Trophoblast cell (in vitro differentiated cells and primary cell): Measurements from ENCODE around the gene GPR160. TPM values are rescaled to one million over a fixed set of nuclear protein-coding genes. Genes with fewer than 3 reads are reported as not detected.
A peak's percentile ranks its signal among the peaks of the same experiment; 100 is the strongest.

Experiments used
- DNase-seq, 2 donors: peaks; one replicate each; pipeline ENCODE4 v3.0.0-alpha.2; 2016
- H2AFZ ChIP-seq: 2 replicates; pipeline ENCODE4 v1.6.1; 2013; ENCODE audit warnings: low read length, moderate library complexity, mild to moderate bottlenecking; ENCODE audit not compliant: insufficient read depth, poor library complexity
- H2AK5ac ChIP-seq: 2 replicates; pipeline ENCODE4 v1.6.1; 2013; ENCODE audit warnings: mild to moderate bottlenecking, low read length
- H2BK120ac ChIP-seq: 2 replicates; pipeline ENCODE4 v1.6.1; 2013; ENCODE audit warnings: low read length, mild to moderate bottlenecking, moderate library complexity; ENCODE audit not compliant: insufficient read depth, poor library complexity
- H2BK12ac ChIP-seq: 2 replicates; pipeline ENCODE4 v1.6.1; 2013; ENCODE audit warnings: mild to moderate bottlenecking, low read length, moderate library complexity
- H2BK5ac ChIP-seq: 2 replicates; pipeline ENCODE4 v1.6.1; 2013; ENCODE audit warnings: low read length, low read depth, moderate library complexity, mild to moderate bottlenecking; ENCODE audit not compliant: poor library complexity
- H3K14ac ChIP-seq: 2 replicates; pipeline ENCODE4 v1.6.1; 2013; ENCODE audit warnings: mild to moderate bottlenecking, low read length
- H3K18ac ChIP-seq: 2 replicates; pipeline ENCODE4 v1.6.1; 2013; ENCODE audit warnings: mild to moderate bottlenecking, low read length
- H3K23ac ChIP-seq: 2 replicates; pipeline ENCODE4 v1.6.1; 2013; ENCODE audit warnings: low read length
- H3K27ac ChIP-seq: 2 replicates; pipeline ENCODE4 v1.5.1; 2013; ENCODE audit warnings: low read depth, mild to moderate bottlenecking, inconsistent platforms, low read length, moderate library complexity
- H3K27me3 ChIP-seq: 2 replicates; pipeline ENCODE4 v1.6.1; 2013; ENCODE audit warnings: inconsistent platforms, mild to moderate bottlenecking, low read length, moderate library complexity; ENCODE audit not compliant: insufficient read depth
- H3K36me3 ChIP-seq, 2 experiments: 1 replicate in 1 of 2; 2 replicates in 1 of 2; pipeline ENCODE4 v1.6.1; 2013; ENCODE audit warnings: low read length in 2 of 2, mild to moderate bottlenecking in 2 of 2, moderate library complexity in 1 of 2; ENCODE audit not compliant: insufficient read depth in 2 of 2, control insufficient read depth in 1 of 2
- H3K4ac ChIP-seq: 2 replicates; pipeline ENCODE4 v1.6.1; 2013; ENCODE audit warnings: low read depth, mild to moderate bottlenecking, low read length, moderate library complexity
- H3K4me1 ChIP-seq, 2 experiments: 1 replicate in 1 of 2; 2 replicates in 1 of 2; pipeline ENCODE4 v1.6.1; 2013; ENCODE audit warnings: low read length in 2 of 2, mild to moderate bottlenecking in 2 of 2, moderate library complexity in 1 of 2; ENCODE audit not compliant: insufficient read depth in 2 of 2, control insufficient read depth in 1 of 2
- H3K4me2 ChIP-seq: 2 replicates; pipeline ENCODE4 v1.6.1; 2013; ENCODE audit warnings: inconsistent platforms, mild to moderate bottlenecking, low read length, moderate library complexity
- H3K4me3 ChIP-seq: 2 replicates; pipeline ENCODE4 v1.5.1; 2013; ENCODE audit warnings: mild to moderate bottlenecking, low read depth, low read length, inconsistent platforms
- H3K79me1 ChIP-seq: one replicate; pipeline ENCODE4 v1.6.1; 2013; ENCODE audit warnings: low read length
- H3K79me2 ChIP-seq: 2 replicates; pipeline ENCODE4 v1.6.1; 2013; ENCODE audit warnings: low read length, mild to moderate bottlenecking; ENCODE audit not compliant: control insufficient read depth, insufficient read depth, poor library complexity
- H3K9ac ChIP-seq: 2 replicates; pipeline ENCODE4 v1.6.1; 2013; ENCODE audit warnings: mild to moderate bottlenecking, low read length
- H3K9me3 ChIP-seq: 2 replicates; pipeline ENCODE4 v1.6.1; 2013; ENCODE audit warnings: low read depth, mild to moderate bottlenecking, control low read depth, inconsistent platforms, low read length; ENCODE audit not compliant: insufficient read depth
- H4K12ac ChIP-seq: 2 replicates; pipeline ENCODE4 v1.6.1; 2013; ENCODE audit warnings: low read depth, mild to moderate bottlenecking, low read length, moderate library complexity
- H4K8ac ChIP-seq: 2 replicates; pipeline ENCODE4 v1.6.1; 2013; ENCODE audit warnings: low read depth, mild to moderate bottlenecking, low read length, moderate library complexity
- H4K91ac ChIP-seq: one replicate; pipeline ENCODE4 v1.6.1; 2013; ENCODE audit warnings: low read depth, mild to moderate bottlenecking, low read length, moderate library complexity
- WGBS: extraction: QIAGEN DNeasy Blood & Tissue Kit; methylation state at CpG from one replicate; pipeline ENCODE4 v1.1.7; 2013; ENCODE audit warnings: missing lambda C conversion rate; ENCODE audit not compliant: insufficient read length, insufficient coverage; ENCODE audit errors: extremely low coverage; 5-methylcytosine and 5-hydroxymethylcytosine counted together
- polyA plus RNA-seq: library from polyadenylated mRNA; stranded (reverse); fragments of 200-250 nt; gene quantifications from 2 replicates; pipeline ENCODE4 v1.2.3, GENCODE V29; 2013

The GPR160 gene, protein sequence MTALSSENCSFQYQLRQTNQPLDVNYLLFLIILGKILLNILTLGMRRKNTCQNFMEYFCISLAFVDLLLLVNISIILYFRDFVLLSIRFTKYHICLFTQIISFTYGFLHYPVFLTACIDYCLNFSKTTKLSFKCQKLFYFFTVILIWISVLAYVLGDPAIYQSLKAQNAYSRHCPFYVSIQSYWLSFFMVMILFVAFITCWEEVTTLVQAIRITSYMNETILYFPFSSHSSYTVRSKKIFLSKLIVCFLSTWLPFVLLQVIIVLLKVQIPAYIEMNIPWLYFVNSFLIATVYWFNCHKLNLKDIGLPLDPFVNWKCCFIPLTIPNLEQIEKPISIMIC
- 5.1 and 5.2 TPM in 2 replicates for polyA plus RNA-seq

DNA sequence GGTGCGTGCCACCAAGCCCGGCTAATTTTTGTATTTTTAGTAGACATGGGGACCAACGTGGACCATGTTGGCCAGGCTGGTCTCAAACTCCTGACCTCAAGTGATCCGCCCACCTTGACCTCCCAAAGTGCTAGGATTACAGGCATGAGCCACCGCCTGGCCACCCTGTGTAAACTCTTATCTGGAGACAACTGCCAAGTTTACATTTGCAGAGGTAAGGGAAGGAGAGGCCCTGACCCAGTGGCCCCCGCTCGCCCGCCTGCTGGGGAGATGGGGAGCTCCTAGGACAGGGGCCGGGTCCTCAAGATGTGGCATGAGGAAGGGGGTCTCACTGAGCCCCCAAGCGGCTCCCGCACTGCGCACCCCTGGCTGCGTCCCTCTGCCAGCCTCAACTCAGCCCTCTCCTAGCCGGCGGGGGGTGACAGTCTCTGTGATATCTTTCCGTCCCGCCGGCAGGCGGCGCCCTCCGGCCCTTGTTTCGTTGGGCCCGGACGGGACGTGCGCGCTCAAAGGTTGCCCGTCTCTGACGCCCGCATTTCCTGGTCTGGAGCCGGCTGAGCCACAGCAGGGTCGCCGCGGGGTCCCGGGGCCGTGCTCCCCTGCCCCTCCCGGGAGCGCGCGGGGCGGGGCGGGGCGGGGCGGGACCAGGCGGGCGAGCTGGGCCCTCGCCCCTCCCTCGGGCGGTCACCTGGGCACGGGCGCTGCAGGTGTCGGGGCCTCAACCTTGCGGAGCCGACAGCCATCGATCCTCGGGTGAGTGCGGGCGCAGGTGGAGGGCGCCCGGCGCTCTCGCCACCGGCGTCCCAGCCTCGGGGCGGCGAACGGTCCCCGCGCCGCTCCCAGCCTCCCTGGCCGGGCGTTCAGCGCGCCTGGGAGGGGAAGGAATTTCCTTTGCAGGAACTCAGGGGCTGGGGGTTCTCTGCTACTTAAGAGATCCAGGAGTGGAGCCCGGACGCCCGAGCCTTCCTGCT, at the start of gene GPR160:
Gene GPR160, plus strand, starts transcription at position 533 of the 971 bp plus-strand sequence. CDS start 45,978 bp downstream, outside the sequence.
- no peaks in the 10 kb centered on the region for H3K79me2 ChIP-seq
- no peaks in the 10 kb centered on the region for H3K27me3 ChIP-seq
- H2BK120ac ChIP-seq = no peak within 1 kb of the TSS

DNA sequence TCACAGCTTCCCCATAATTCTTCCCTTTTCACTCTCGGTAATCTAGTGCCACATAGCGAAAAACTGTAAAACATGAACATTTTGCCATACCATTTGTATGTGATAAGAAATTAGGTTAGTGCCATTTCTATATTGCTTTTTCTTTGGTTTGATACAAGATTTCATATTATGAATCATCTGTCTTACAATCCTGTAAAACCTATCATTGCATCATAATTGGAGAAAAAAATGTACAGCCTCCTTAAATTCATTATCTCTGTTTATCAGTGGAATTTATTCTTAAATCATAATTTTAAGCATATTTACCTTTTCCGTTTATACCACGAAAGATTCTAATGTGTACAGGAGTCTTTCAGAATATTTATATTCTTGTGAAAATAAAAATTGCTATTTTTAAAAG, 47.4 kb upstream of the GPR160 start:
- Histone ChIP-seq H2BK12ac (no peak overlapping the region), H3K79me2 (no peaks in the 10 kb centered on the region), H2BK5ac (no peak overlapping the region), H3K4me3 (no peak overlapping the region), H4K91ac (no peak overlapping the region), H3K9ac (no peak overlapping the region), H2BK120ac (no peak overlapping the region), H3K9me3 (no peaks in the 10 kb centered on the region), H3K4me2 (no peak overlapping the region), H3K27ac (no peak overlapping the region), H3K18ac (no peak overlapping the region), H3K27me3 (no peaks in the 10 kb centered on the region), H4K8ac (no peak overlapping the region), H3K4ac (no peak overlapping the region), H3K79me1 (no peaks in the 10 kb centered on the region), H3K36me3 (peaks cover 14 to 19% of the 10 kb centered on the region in 2 experiments), H3K4me1 (no peaks in the 10 kb centered on the region), H2AFZ (no peak overlapping the region), H3K23ac (no peak overlapping the region), H2AK5ac (no peak overlapping the region), H4K12ac (no peak overlapping the region), H3K14ac (no peak overlapping the region)
- WGBS = no CpG with 5 or more reads among the region's 4 CpGs
- peak in 1 of 2 donors; percentile 56 for DNase-seq

More for the DNA sequence above, at the start of gene GPR160:
- Histone ChIP-seq H3K4me1 (peaks cover 6% of the 10 kb centered on the region in 2 experiments), H3K18ac (no peak within 1 kb of the TSS), H4K12ac (no peak within 1 kb of the TSS), H2AK5ac (no peak within 1 kb of the TSS), H3K4me3 (peak within 1 kb of the TSS; percentile 71), H2BK12ac (no peak within 1 kb of the TSS), H3K4me2 (peak within 1 kb of the TSS; percentile 95), H3K79me1 (no peaks in the 10 kb centered on the region), H3K14ac (no peak within 1 kb of the TSS), H3K9me3 (no peaks in the 10 kb centered on the region), H4K8ac (peak within 1 kb of the TSS; percentile 31), H3K4ac (no peak within 1 kb of the TSS), H3K9ac (no peak within 1 kb of the TSS), H2BK5ac (no peak within 1 kb of the TSS), H3K27ac (no peak within 1 kb of the TSS), H4K91ac (no peak within 1 kb of the TSS), H3K23ac (no peak within 1 kb of the TSS), H2AFZ (peak within 1 kb of the TSS; percentile 26), H3K36me3 (no peaks in the 10 kb centered on the region)
- no CpG with 5 or more reads among the region's 78 CpGs for WGBS
- DNase-seq = peak; percentile 89 to 96

DNA sequence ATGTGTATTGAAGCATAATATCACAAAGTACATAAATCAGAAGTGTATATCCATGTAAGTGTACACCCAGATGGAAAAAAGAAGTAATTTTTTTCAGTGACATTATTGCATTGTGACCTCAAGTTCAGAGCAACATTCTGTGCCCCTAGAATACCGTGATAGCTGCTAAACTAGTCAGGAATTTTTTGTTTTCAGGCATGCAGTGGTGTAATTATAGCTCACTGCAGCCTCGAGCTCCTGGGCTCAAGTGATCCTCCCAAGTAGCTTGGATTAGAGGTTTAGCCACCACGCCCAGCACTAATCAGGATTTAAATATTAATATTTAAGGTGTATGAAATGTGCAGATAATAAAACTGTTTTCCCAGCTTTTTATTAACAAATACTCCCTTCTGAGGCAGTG, 45.6 kb upstream of the GPR160 start:
- Histone ChIP-seq H2AFZ (no peak overlapping the region), H2AK5ac (no peak overlapping the region), H3K4me2 (no peak overlapping the region), H3K36me3 (peaks cover 12 to 17% of the 10 kb centered on the region in 2 experiments), H3K79me1 (peaks cover 2% of the 10 kb centered on the region), H3K9me3 (no peaks in the 10 kb centered on the region), H3K9ac (no peak overlapping the region), H2BK120ac (no peak overlapping the region), H3K23ac (no peak overlapping the region), H3K18ac (no peak overlapping the region), H3K4ac (no peak overlapping the region), H3K27me3 (no peaks in the 10 kb centered on the region), H3K4me1 (no peaks in the 10 kb centered on the region), H4K12ac (no peak overlapping the region), H3K79me2 (no peaks in the 10 kb centered on the region), H2BK5ac (no peak overlapping the region), H3K27ac (no peak overlapping the region), H2BK12ac (no peak overlapping the region), H4K91ac (no peak overlapping the region), H3K14ac (no peak overlapping the region), H4K8ac (no peak overlapping the region), H3K4me3 (no peak overlapping the region)
- WGBS = no CpG with 5 or more reads among the region's 3 CpGs
- DNase-seq = peak; percentile 27 to 77

DNA sequence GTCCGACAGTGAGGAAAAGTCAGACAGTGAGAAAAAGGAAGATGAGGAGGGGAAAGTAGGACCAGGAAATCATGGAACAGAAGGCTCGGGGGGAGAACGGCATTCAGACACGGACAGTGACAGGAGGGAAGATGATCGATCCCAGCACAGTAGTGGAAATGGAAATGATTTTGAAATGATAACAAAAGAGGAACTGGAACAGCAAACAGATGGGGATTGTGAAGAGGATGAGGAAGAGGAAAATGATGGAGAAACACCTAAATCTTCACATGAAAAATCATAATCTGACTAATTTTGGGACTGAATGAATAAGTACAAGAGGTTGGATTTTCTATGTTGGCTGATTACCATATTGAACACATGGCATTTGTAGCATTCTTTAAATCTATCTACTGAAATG, 45.0 kb upstream of the GPR160 start:
- no peak for DNase-seq
- Histone ChIP-seq H3K4me3 (no peak overlapping the region), H3K4ac (no peak overlapping the region), H3K14ac (no peak overlapping the region), H3K79me1 (peaks cover 2% of the 10 kb centered on the region), H4K12ac (no peak overlapping the region), H2AK5ac (no peak overlapping the region), H3K27ac (no peak overlapping the region), H4K91ac (no peak overlapping the region), H3K4me2 (no peak overlapping the region), H4K8ac (no peak overlapping the region), H3K79me2 (no peaks in the 10 kb centered on the region), H3K4me1 (no peaks in the 10 kb centered on the region), H3K9ac (no peak overlapping the region), H2BK5ac (no peak overlapping the region), H2BK12ac (no peak overlapping the region), H3K18ac (no peak overlapping the region), H3K27me3 (no peaks in the 10 kb centered on the region), H3K23ac (no peak overlapping the region), H3K36me3 (peaks cover 11 to 17% of the 10 kb centered on the region in 2 experiments), H2AFZ (no peak overlapping the region), H2BK120ac (no peak overlapping the region), H3K9me3 (no peaks in the 10 kb centered on the region)
- WGBS = no CpG with 5 or more reads among the region's 5 CpGs
